ENCODE measurements around the gene GNG12. TPM values are rescaled to one million over a fixed set of nuclear protein-coding genes. Genes with fewer than 3 reads are reported as not detected.

Gene GNG12
- polyA plus RNA-seq, 1 donor (not counting 4 experiments of a cell fraction or from before 2014, with no cell fraction given) = 208 TPM

GRCh38 chr1:67767103-67767782 lies 66.0 kb downstream of the GNG12 start:
- TF ChIP-seq, protein P1, sequence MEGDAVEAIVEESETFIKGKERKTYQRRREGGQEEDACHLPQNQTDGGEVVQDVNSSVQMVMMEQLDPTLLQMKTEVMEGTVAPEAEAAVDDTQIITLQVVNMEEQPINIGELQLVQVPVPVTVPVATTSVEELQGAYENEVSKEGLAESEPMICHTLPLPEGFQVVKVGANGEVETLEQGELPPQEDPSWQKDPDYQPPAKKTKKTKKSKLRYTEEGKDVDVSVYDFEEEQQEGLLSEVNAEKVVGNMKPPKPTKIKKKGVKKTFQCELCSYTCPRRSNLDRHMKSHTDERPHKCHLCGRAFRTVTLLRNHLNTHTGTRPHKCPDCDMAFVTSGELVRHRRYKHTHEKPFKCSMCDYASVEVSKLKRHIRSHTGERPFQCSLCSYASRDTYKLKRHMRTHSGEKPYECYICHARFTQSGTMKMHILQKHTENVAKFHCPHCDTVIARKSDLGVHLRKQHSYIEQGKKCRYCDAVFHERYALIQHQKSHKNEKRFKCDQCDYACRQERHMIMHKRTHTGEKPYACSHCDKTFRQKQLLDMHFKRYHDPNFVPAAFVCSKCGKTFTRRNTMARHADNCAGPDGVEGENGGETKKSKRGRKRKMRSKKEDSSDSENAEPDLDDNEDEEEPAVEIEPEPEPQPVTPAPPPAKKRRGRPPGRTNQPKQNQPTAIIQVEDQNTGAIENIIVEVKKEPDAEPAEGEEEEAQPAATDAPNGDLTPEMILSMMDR (optimal IDR thresholded peaks at IDR 0.05 in 1 of 3, IDR thresholded peaks at IDR 0.05 in 1 of 3, conservative IDR thresholded peaks at IDR 0.05 in 1 of 3; ENCODE audit: extremely low read depth in 1 of 3, insufficient read depth in 2 of 3, low read length in 3 of 3) = no peak
- no peak for TF ChIP-seq EZH2 (IDR thresholded peaks at IDR 0.05; ENCODE audit: low read length)
- Histone ChIP-seq H3K4me1 (ENCODE audit: control insufficient read depth, extremely low read depth, insufficient read depth, low read length) (peaks cover 35% of the 10 kb centered on the region), H3K9me3 (ENCODE audit: control insufficient read depth, low read depth, low read length) (no peaks in the 10 kb centered on the region), H3K27me3 (ENCODE audit: control insufficient read depth, extremely low read depth, insufficient read depth, low read length) (no peaks in the 10 kb centered on the region), H3K4me2 (ENCODE audit: control insufficient read depth, extremely low read depth, insufficient read depth, low read depth, low read length) (no peak overlapping the region), H3K9me1 (ENCODE audit: control insufficient read depth, extremely low read depth, insufficient read depth, low read length) (peaks cover 6% of the 10 kb centered on the region), H3K36me3 (ENCODE audit: control insufficient read depth in 2 of 2, extremely low read depth in 1 of 2, insufficient read depth in 2 of 2, low read length in 2 of 2) (peaks cover 7 to 15% of the 10 kb centered on the region in 2 experiments), H3K9ac (ENCODE audit: control insufficient read depth, extremely low read depth, insufficient read depth, low read length) (peak overlapping the region; percentile 65), H3K79me2 (ENCODE audit: control insufficient read depth, insufficient read depth, low read length) (peaks cover 74% of the 10 kb centered on the region), H3K4me3 (ENCODE audit: control insufficient read depth in 2 of 3, extremely low read depth in 1 of 3, insufficient read depth in 2 of 3, low read depth in 1 of 3, low read length in 3 of 3) (no peak overlapping the region), H3K27ac (ENCODE audit: control insufficient read depth, insufficient read depth, low read length) (peak overlapping the region; percentile 84), H4K20me1 (ENCODE audit: control insufficient read depth, extremely low read depth, insufficient read depth, low read length) (peaks cover 3% of the 10 kb centered on the region), H2AFZ (ENCODE audit: control insufficient read depth, low read length) (no peak overlapping the region)
- FAIRE-seq (no peak), DNase-seq (ENCODE audit: low read depth, low spot score) (no peak)
- dilution Hi-C loops (cut with MboI; ENCODE audit: extremely low pct_ligation_motif_present, low sequenced_read_pairs) = no loop called here

DNA sequence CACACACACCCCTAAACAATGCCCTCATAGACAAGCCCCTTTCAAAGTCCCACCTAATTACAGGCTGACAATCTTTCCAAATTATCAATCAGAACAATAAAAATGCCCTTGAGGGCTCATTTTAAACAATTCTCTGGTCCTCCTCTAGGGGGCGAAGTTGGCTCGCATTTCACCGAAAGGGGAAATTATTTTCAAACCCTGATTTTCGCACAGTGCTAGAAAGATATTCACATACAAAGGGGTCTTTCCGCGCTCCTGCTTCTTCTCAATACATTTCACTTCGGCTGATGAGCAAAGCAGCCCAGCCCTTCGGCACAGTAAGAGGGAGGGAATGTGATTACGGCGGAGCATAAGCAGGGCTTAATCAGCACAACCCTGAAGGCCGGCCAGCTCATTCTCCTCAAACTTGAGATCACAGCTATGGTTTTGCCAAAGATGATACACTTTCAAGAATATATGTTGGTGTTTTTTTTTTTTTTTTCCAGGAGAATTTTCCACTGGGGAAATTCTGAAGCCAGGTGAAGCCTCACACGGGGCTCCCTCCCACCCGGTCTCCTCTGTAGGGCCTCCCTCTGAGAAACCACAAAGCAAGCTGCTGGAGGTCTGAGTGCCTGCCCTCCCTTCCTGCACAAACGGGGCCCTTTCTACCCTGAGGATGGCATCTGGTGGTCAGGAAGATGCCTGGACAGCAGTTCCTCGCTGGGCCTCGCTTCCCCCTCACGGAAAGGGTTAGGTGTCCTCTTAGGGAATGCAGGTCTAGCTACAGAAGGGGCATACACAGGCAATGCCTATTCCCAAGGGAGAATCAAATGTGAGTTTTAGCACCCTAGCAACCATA lies 66.9 kb downstream of the GNG12 start:
- Histone ChIP-seq H3K4me1 (ENCODE audit: control insufficient read depth, extremely low read depth, insufficient read depth, low read length) (peaks cover 32% of the 10 kb centered on the region), H3K36me3 (ENCODE audit: control insufficient read depth in 2 of 2, extremely low read depth in 1 of 2, insufficient read depth in 2 of 2, low read length in 2 of 2) (peaks cover 7 to 14% of the 10 kb centered on the region in 2 experiments), H3K27ac (ENCODE audit: control insufficient read depth, insufficient read depth, low read length) (peak overlapping the region; percentile 84), H3K9ac (ENCODE audit: control insufficient read depth, extremely low read depth, insufficient read depth, low read length) (peak overlapping the region; percentile 65), H4K20me1 (ENCODE audit: control insufficient read depth, extremely low read depth, insufficient read depth, low read length) (peaks cover 3% of the 10 kb centered on the region), H3K4me3 (ENCODE audit: control insufficient read depth in 2 of 3, extremely low read depth in 1 of 3, insufficient read depth in 2 of 3, low read depth in 1 of 3, low read length in 3 of 3) (peak overlapping the region in 1 of 3 experiments; percentile 11), H2AFZ (ENCODE audit: control insufficient read depth, low read length) (no peak overlapping the region), H3K9me3 (ENCODE audit: control insufficient read depth, low read depth, low read length) (no peaks in the 10 kb centered on the region), H3K9me1 (ENCODE audit: control insufficient read depth, extremely low read depth, insufficient read depth, low read length) (peaks cover 5% of the 10 kb centered on the region), H3K4me2 (ENCODE audit: control insufficient read depth, extremely low read depth, insufficient read depth, low read depth, low read length) (peak overlapping the region; percentile 76), H3K79me2 (ENCODE audit: control insufficient read depth, insufficient read depth, low read length) (peaks cover 74% of the 10 kb centered on the region), H3K27me3 (ENCODE audit: control insufficient read depth, extremely low read depth, insufficient read depth, low read length) (no peaks in the 10 kb centered on the region)
- dilution Hi-C loops (cut with MboI; ENCODE audit: extremely low pct_ligation_motif_present, low sequenced_read_pairs) = no loop called here
- TF ChIP-seq, protein P1 (optimal IDR thresholded peaks at IDR 0.05 in 1 of 3, IDR thresholded peaks at IDR 0.05 in 1 of 3, conservative IDR thresholded peaks at IDR 0.05 in 1 of 3; ENCODE audit: extremely low read depth in 1 of 3, insufficient read depth in 2 of 3, low read length in 3 of 3) = peak; percentile 47 to 75 (median 50)
- TF ChIP-seq EZH2 (IDR thresholded peaks at IDR 0.05; ENCODE audit: low read length) = no peak
- peak; percentile 59 for FAIRE-seq
- no peak for DNase-seq (ENCODE audit: low read depth, low spot score)

All from keratinocyte (primary cell).